SK-N-SH (cell line): ENCODE data around the gene KIAA1210. TPM values are rescaled to one million over a fixed set of nuclear protein-coding genes. Genes with fewer than 3 reads are reported as not detected.

Experiments
- CTCF ChIA-PET: fragments of 300-600, 350-600 bp; formaldehyde crosslinking; extraction: SDS; loops from one replicate; lab custom pipeline; 2021; lab: Yijun Ruan, JAX
- POLR2A ChIA-PET: fragments of 350-600 bp; sonication (Branson Sonifier 250); formaldehyde crosslinking; extraction: SDS; loops from one replicate; lab custom pipeline; 2020; ENCODE audit warnings: antibody characterized with exemption, inconsistent platforms; lab: Yijun Ruan, JAX
- DNase-seq: peaks from one replicate; pipeline ENCODE4 v3.0.0; 2012
- H2AFZ ChIP-seq: fragments of 200-600 bp; sonication (generic); 2 replicates; pipeline ENCODE4 v1.8.1; 2016; ENCODE audit warnings: antibody characterized with exemption, mild to moderate bottlenecking, low read depth
- H3F3A ChIP-seq: fragments of 200-600 bp; sonication (generic); replicated peaks from 2 replicates; pipeline ENCODE3; 2016; ENCODE audit warnings: antibody characterized with exemption, mild to moderate bottlenecking; ENCODE audit not compliant: insufficient read depth
- H3K27ac ChIP-seq, 2 experiments: fragments of 200-500 bp in 1 of 2; fragments of 200-600 bp in 1 of 2; sonication (Bioruptor generic) in 1 of 2; sonication (generic), shearing (Covaris generic) in 1 of 2; 2 replicates each; pipeline versions ENCODE4 v1.5.1 to v1.6.1; 2014 to 2016; ENCODE audit warnings: low read depth in 2 of 2, inconsistent platforms in 1 of 2, low read length in 1 of 2, mild to moderate bottlenecking in 1 of 2, mixed read lengths in 1 of 2
- H3K27me3 ChIP-seq: fragments of 200-600 bp; sonication (generic), shearing (Covaris generic); 2 replicates; pipeline ENCODE4 v1.6.1; 2016; ENCODE audit warnings: mixed run types; ENCODE audit not compliant: insufficient read depth
- H3K36me3 ChIP-seq, 2 experiments: fragments of 200-500 bp in 1 of 2; fragments of 200-600 bp in 1 of 2; sonication (Bioruptor generic) in 1 of 2; sonication (generic) in 1 of 2; replicated peaks in 1 of 2; 2 replicates each; pipeline versions ENCODE3 to v1.5.1; 2014 to 2016; ENCODE audit warnings: low read length in 1 of 2, mild to moderate bottlenecking in 1 of 2; ENCODE audit not compliant: insufficient read depth in 2 of 2, control insufficient read depth in 1 of 2
- H3K4me1 ChIP-seq, 2 experiments: fragments of 200-500 bp in 1 of 2; fragments of 200-600 bp in 1 of 2; sonication (Bioruptor generic) in 1 of 2; sonication (generic), shearing (Covaris generic) in 1 of 2; 2 replicates each; pipeline versions ENCODE4 v1.5.1 to v1.6.1; 2014 to 2016; ENCODE audit warnings: low read depth in 1 of 2, low read length in 1 of 2, mixed run types in 1 of 2; ENCODE audit not compliant: insufficient read depth in 2 of 2, control insufficient read depth in 1 of 2
- H3K4me2 ChIP-seq: fragments of 200-600 bp; sonication (generic), shearing (Covaris generic); 2 replicates; pipeline ENCODE4 v1.6.1; 2017; ENCODE audit warnings: mixed run types
- H3K4me3 ChIP-seq, 2 experiments: fragments of 200-500 bp in 1 of 2; fragments of 200-600 bp in 1 of 2; sonication (Bioruptor generic) in 1 of 2; sonication (generic), shearing (Covaris generic) in 1 of 2; 2 replicates each; pipeline versions ENCODE4 v1.5.1 to v1.8.1; 2014 to 2016; ENCODE audit warnings: low read depth in 2 of 2, inconsistent platforms in 1 of 2, low read length in 1 of 2, mild to moderate bottlenecking in 1 of 2, mixed read lengths in 1 of 2, moderate library complexity in 1 of 2
- H3K79me2 ChIP-seq: fragments of 200-600 bp; sonication (generic); 2 replicates; pipeline ENCODE4 v1.8.1; 2017; ENCODE audit warnings: mild to moderate bottlenecking; ENCODE audit not compliant: insufficient read depth
- H3K9ac ChIP-seq: fragments of 200-600 bp; sonication (generic); 2 replicates; pipeline ENCODE4 v1.6.1; 2017; ENCODE audit warnings: mixed run types
- H3K9me2 ChIP-seq: fragments of 200-600 bp; sonication (generic); 2 replicates; pipeline ENCODE4 v1.6.1; 2017; ENCODE audit warnings: mixed run types
- H3K9me3 ChIP-seq: fragments of 200-600 bp; sonication (generic); 2 replicates; pipeline ENCODE4 v1.6.1; 2017; ENCODE audit warnings: mixed run types, mild to moderate bottlenecking, moderate library complexity
- H4K20me1 ChIP-seq: fragments of 200-600 bp; sonication (generic); 2 replicates; pipeline ENCODE4 v1.6.1; 2017; ENCODE audit warnings: mild to moderate bottlenecking, mixed run types; ENCODE audit not compliant: insufficient read depth
- CTCF ChIP-seq: fragments of 200-600 bp; sonication (generic); IDR thresholded peaks from 2 replicates; pipeline ENCODE4 v1.6.1; 2017; ENCODE audit warnings: antibody characterized with exemption, mild to moderate bottlenecking, moderate library complexity
- FOSL2 ChIP-seq: IDR thresholded peaks from 2 replicates; pipeline ENCODE4 v1.4.0; 2012; ENCODE audit warnings: low read depth, mild to moderate bottlenecking, moderate library complexity, borderline replicate concordance
- FOXM1 ChIP-seq: IDR thresholded peaks from 2 replicates; pipeline ENCODE4 v1.4.0; 2012; ENCODE audit warnings: low read depth, mild to moderate bottlenecking
- GABPA ChIP-seq: IDR thresholded peaks from 2 replicates; pipeline ENCODE4 v1.4.0; 2012; ENCODE audit warnings: low read depth, mild to moderate bottlenecking
- IRF3 ChIP-seq: fragments of 150-350 bp; IDR thresholded peaks from 2 replicates; pipeline ENCODE4 v1.6.1; 2016; ENCODE audit warnings: mild to moderate bottlenecking, low read depth, low read length
- JUND ChIP-seq: IDR thresholded peaks from 2 replicates; pipeline ENCODE4 v1.4.0; 2012
- MAX ChIP-seq: IDR thresholded peaks from 2 replicates; pipeline ENCODE4 v1.4.0; 2012; ENCODE audit warnings: low read depth
- MEF2A ChIP-seq: IDR thresholded peaks from 2 replicates; pipeline ENCODE4 v1.4.0; 2012; ENCODE audit warnings: low read depth, borderline replicate concordance
- MXI1 ChIP-seq: IDR thresholded peaks from 2 replicates; pipeline ENCODE4 v1.6.1; 2012; ENCODE audit warnings: mild to moderate bottlenecking, low read depth, low read length, improper control_type of control experiment
- NFIC ChIP-seq: IDR thresholded peaks from 2 replicates; pipeline ENCODE4 v1.4.0; 2012; ENCODE audit warnings: borderline replicate concordance
- NRF1 ChIP-seq: IDR thresholded peaks from 2 replicates; pipeline ENCODE4 v1.6.1; 2012; ENCODE audit warnings: low read depth, mild to moderate bottlenecking, low read length
- PBX3 ChIP-seq: IDR thresholded peaks from 2 replicates; pipeline ENCODE4; 2012
- RXRA ChIP-seq: IDR thresholded peaks from 2 replicates; pipeline ENCODE4 v1.4.0; 2012; ENCODE audit warnings: low read depth, mild to moderate bottlenecking, borderline replicate concordance
- USF1 ChIP-seq: IDR thresholded peaks from 2 replicates; pipeline ENCODE4 v1.4.0; 2012; ENCODE audit warnings: low read depth, borderline replicate concordance
- YY1 ChIP-seq: IDR thresholded peaks from 2 replicates; pipeline ENCODE4 v1.4.0; 2012; ENCODE audit warnings: low read depth, mild to moderate bottlenecking
- WGBS: methylation state at CpG from one replicate; pipeline ENCODE4 v1.1.6; 2017; ENCODE audit warnings: low lambda C conversion rate; 5-methylcytosine and 5-hydroxymethylcytosine counted together
- polyA plus RNA-seq, 3 experiments: library from polyadenylated mRNA; depleted of rRNA; stranded (reverse); fragments of >200 nt; gene quantifications; 2 replicates each; pipeline ENCODE4 v1.2.3, GENCODE V29; 2012

The KIAA1210 gene
- polyA plus RNA-seq, 1 of the 3 experiments (the other 2 are of a cell fraction) = not detected

GRCh38 chrX:119073911-119074310 lies 53.7 kb downstream of the KIAA1210 start:
- no peak overlapping the region for H3K4me3 ChIP-seq
- CTCF ChIA-PET = no interaction called here
- H3K9ac ChIP-seq = no peak overlapping the region
- H3K4me1 ChIP-seq = no peaks in the 10 kb centered on the region
- no peak overlapping the region for H2AFZ ChIP-seq
- no peaks in the 10 kb centered on the region for H3K79me2 ChIP-seq
- no peak overlapping the region for H3K4me2 ChIP-seq
- POLR2A ChIA-PET = no interaction called here
- H3K9me2 ChIP-seq = no peaks in the 10 kb centered on the region
- H3K27ac ChIP-seq = no peak overlapping the region
- no peaks in the 10 kb centered on the region for H3K9me3 ChIP-seq
- H3F3A ChIP-seq = no peaks in the 10 kb centered on the region
- 39% methylated on average over 18 of the region's 19 CpGs for WGBS
- no peak for DNase-seq
- TF ChIP-seq GABPA = no peak
- no peak for TF ChIP-seq MXI1
- TF ChIP-seq YY1 = no peak
- no peak for TF ChIP-seq MEF2A
- no peak for TF ChIP-seq FOSL2
- no peak for TF ChIP-seq MAX
- H3K36me3 ChIP-seq = no peaks in the 10 kb centered on the region
- peaks cover 70% of the 10 kb centered on the region; the same call in 1 of the 2 replicates for H3K27me3 ChIP-seq
- H4K20me1 ChIP-seq = no peaks in the 10 kb centered on the region

GRCh38 chrX:119073200-119073905 lies 54.3 kb downstream of the KIAA1210 start:
- 38% methylated on average over 23 of the region's 43 CpGs for WGBS
- H3K79me2 ChIP-seq = no peaks in the 10 kb centered on the region
- H2AFZ ChIP-seq = no peak overlapping the region
- H3K36me3 ChIP-seq = no peaks in the 10 kb centered on the region
- POLR2A ChIA-PET = no interaction called here
- CTCF ChIA-PET = no interaction called here
- no peaks in the 10 kb centered on the region for H3K9me2 ChIP-seq
- H3K9me3 ChIP-seq = no peaks in the 10 kb centered on the region
- H3K4me1 ChIP-seq = no peaks in the 10 kb centered on the region
- H3K9ac ChIP-seq = no peak overlapping the region
- no peak for DNase-seq
- no peak overlapping the region for H3K27ac ChIP-seq
- H3F3A ChIP-seq = no peaks in the 10 kb centered on the region
- no peak overlapping the region for H3K4me3 ChIP-seq
- peaks cover 68% of the 10 kb centered on the region; the same call in 1 of the 2 replicates for H3K27me3 ChIP-seq
- TF ChIP-seq MEF2A (no peak), USF1 (no peak), IRF3 (no peak), CTCF (no peak), NFIC (no peak), RXRA (no peak), MAX (no peak), FOXM1 (no peak), JUND (no peak), PBX3 (no peak), NRF1 (no peak)
- no peaks in the 10 kb centered on the region for H4K20me1 ChIP-seq
- no peak overlapping the region for H3K4me2 ChIP-seq
